GM18499 (cell line): Measurements from ENCODE around the gene CLCN6.

Source experiments
- ATAC-seq: cut with Tn5 transposase; IDR thresholded peaks from one replicate; pipeline ENCODE4 v1.9.1; 2021; ENCODE audit warnings: moderate number of reproducible peaks; ENCODE audit not compliant: insufficient read depth, unreplicated experiment

Gene CLCN6

DNA sequence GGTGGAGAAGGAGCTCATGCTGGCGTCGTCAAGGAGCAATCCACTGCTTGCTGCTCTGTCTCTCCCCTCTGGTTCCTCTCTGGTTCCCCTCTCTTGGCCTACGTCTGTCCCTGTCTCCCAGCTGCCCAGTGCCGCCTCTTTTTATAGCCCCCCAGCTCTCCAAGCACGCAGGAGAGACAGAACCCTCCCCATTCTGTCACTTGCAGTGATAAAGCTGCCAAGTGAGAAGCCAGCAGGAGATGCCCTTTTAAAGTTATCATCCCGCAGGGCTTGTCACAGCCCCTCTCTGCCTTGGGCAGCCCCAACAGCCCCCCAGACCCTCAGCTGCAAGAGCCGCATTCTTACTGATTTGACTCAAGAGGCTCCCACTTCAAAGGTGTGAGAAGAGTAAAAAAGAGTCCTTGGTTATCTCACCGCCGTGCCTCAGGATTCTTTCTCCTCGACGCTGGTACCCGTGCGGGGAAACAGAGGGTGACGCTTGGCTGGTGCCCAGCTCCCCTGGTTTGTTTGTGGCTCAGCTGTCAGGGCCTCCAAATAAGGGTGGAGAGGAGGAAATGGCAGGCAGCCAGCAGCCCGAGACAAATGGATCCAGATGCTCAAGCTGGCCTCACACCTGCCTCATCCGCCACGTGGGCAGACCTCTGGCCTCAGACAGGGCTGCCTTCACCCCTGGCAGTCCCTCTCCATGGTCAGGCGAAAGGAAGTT is 41.8 kb downstream of the CLCN6 start, which contains the start of gene NPPA:
TSS of gene NPPA (minus strand) at position 117 of the 706 bp plus-strand sequence. CDS start at position 18, 99 bp downstream.
- ATAC-seq, result no peak

DNA sequence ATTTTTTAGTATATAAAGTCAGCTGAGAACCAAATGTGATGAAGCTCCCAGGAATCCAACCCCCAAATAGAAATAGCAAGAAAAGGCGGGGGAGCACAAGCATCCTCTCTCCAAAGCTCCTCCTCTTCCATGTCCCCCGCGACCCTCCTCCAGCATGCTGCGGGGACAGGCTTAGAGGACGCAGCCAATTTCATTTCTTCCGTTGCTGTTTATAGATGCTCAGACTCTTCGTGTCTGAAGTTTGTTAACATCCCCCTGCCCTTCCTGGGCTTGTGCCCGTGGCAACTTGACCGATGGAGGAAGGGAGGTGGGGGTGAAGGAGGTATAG is 42.3 kb downstream of the CLCN6 start:
- no peak for ATAC-seq

DNA sequence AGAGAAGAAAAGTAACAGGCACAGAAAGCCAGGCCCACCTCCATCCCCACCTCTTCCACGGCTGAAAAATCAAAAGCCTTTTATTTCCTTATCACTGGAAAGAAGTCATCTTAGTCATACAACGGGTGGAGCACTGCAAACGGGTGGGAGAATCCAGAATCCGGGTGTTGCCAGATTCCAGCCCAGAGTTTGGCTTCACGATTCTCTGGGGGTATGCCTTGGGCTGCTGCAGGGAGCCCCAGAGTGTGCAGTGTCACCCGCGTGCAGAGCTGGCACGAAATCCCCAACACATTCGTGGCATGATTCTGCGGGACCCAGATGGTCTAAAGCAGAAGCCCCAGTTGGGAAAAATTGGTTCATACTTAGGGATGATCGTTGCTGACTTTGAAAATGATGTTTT is 44.2 kb downstream of the CLCN6 start:
- ATAC-seq, result no peak

DNA sequence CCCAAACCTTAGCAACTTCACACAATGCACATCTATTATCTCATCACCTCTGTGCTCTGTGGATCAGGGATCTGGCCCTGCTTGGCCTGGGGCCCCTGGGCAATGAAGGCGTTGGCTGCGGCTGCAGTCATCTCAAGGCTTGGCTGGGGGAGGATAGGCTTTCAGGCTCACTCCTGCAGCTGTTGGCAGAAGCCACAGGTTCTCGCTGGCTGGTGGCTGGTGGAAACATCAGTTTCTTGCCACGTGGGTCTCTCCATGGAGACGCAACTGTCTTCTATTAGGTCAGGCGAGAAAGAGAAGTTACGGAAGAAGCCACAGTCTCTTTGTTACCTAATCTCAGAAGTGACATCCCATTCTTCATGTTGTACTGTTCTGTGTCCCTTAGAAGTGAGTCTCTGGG is 45.2 kb downstream of the CLCN6 start:
- no peak for ATAC-seq

DNA sequence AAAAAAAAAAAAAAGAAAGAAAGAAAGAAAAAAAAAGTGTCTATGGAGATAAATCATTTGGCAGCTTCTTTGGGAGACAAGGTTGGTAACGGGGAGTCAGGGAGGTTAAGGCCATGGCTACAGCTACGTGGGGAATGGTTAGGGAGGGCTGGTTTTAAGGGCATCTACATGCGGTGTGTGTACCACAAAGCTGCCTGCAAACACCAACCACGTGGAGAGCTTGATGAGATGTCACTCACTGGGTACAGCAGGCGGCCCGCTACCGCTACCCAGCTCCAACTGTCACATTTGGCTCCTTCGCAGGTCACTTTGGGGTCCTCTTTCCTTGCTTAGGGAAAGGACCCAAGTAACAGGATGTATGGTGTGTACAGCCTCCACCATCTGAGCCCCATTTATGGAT is 48.5 kb downstream of the CLCN6 start:
- no peak for ATAC-seq

DNA sequence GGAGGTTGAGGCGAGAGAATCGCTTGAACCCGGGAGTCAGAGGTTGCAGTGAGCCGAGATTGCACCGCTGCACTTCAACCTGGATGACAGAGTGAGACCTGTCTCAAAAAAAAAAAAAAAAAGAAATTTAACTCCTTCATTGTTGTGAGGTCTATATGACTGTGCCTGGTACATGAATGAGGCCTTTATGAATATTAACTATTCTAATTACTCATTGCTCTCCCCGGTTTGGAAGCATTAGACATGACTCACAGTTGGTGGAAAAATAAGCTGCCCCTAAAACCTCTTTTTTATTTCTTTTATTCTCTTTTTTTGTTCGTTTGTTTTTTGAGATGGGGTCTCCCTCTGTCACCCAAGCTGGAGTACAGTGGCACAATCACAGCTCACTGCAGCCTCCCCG is 49.4 kb downstream of the CLCN6 start:
- ATAC-seq, result no peak

DNA sequence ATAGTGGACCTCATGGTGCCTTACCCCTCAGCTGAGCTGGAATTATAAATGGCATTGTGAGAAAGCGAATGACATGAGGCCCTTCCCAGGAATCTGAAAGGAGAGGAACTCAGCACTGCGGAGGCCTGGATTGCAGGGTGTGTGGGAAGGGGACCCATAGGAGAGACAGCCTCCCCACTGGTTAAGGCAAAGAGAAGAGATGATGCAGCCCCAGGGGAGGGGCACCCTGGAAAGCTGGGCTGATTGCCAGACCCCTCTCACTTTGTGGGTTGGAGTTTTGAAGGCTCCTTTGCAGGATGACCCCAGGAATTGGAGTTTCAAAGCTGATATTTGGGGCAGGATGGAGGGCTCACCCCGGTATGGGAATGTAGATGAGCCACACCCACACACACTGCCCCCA is 50.7 kb downstream of the CLCN6 start:
- ATAC-seq, result no peak

DNA sequence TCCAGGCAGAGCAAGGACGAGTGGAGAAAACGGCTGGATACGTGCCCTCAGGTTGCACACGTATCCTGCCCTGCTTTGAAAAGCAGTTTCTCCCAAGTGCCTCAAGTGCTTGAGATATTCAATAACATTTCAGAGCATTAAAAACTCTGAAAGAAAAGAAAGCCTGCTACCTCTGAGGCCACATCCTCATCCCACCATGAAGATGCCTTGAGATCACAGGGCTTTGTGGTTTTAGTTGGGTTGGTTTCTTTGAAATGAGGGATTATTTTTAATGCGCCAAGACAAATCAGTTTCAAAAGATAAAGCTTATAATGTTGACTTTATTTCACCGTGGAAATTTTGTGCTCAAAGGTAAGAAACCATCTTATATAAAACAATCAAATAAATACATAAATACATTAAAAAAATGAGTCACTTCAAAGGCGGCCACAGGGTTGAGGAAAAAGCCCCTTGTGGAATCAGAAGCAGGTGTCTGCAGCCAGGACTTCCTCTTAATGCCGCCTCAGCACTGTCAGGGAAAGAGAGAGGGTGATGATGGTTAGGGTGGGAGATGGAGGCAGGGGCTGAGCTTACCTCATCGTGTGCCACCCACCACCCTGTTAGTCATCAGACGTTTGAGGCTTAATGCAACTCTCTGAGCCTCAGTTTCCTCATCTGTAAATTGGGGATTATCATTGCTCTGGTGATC is 51.3 kb downstream of the CLCN6 start:
- ATAC-seq, result no peak

DNA sequence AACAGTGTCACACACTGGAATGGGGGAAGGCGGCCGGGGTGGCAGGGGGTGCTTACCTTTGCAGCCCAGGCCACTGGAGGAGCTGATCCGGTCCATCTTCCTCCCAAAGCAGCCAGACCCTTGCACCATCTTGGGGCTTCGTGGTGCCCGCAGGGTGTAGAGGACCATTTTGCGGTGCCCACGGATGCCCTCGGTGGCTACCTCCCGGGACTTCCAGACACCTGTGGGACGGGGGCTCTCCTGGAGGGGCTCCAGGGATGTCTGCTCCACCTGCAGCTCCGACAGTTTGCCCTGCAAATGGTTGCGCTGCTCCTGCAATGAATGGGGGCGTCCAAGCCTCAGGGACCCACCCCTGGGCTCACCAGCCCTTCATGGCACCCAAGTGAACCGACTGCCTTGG is 52.2 kb downstream of the CLCN6 start:
- ATAC-seq, result no peak

DNA sequence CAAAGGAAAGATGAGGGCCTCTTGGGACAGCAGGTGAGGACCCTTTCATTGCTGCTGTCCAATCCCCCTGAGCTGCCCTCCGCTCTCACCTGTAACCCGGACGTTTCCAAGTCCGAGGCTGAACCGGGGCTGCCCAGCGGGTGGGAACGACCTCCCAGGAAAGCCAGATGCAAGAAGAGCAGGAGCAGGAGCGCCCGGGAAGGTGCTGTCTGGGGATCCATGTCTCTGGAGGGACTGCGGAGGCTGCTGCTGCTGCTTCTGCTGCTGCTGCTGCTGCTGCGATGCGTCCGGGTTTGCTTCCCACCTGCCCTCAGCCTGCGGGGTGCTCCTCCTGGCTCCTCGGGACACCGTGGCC is 52.6 kb downstream of the CLCN6 start, which contains the start of gene NPPB:
TSS of gene NPPB (minus strand) at position 333 of the 355 bp plus-strand sequence. CDS start at position 221, 112 bp downstream.
- no peak for ATAC-seq

DNA sequence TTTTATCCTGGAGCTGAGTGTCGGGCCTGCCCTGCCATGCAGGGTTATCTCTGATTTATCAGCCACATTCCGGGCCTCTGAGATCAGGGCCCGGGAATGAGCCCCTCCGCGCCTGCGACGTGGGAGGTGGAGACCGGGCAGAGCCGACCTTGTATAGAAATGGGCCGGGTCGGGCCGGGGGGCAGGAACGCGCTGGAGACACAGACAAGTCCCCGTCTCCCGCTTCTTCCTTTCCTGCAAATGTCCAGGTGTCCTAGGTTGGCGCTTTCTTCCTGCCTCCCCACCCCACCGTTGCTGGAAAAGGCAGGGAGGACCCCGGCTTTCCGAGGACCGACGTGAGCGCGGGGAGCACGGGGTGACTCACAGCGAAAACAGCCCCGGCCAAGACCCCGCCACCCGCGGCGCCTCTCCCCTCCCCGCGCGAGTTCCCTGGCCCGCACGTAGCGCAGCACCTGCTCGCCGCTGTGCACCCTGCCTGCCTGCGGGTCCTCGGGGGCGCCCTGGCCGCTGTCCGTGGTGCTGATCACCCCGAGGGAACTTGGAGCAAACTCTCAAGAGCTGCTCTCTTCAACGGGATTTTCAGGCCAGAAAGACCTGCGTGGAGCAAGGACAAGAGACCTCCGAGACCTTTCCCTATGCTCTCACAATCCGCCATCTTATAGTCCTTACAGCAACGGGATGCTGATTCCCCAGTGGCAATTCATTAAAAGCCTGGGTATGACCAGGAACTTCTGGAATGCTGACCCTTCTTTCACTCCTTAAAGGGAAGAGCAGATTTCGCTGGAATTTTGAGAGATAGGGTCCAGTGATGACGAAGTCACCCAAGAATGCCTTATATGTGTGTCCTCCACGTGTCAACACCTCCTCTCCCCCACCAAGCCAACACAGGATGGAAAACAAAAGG is 53.2 kb downstream of the CLCN6 start:
- ATAC-seq, result no peak

DNA sequence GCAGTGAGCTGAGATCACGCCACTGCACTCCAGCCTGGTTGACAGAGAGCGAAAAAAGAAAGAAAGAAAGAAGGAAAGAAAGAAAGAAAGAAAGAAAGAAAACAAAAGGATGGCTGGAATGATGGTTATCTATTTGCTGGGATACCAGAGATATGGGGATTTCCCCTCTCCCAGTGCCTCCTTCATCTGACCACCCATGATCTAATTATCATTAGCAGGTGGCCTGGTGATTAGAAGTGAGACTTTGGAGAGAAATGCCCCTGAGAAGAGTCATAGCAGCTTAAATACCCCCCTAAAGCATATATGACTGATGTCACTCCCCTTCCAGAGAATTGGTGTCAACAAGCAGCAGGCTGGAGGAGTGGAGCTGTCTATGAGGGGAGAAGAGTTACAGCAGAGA is 54.1 kb downstream of the CLCN6 start:
- ATAC-seq, result no peak

DNA sequence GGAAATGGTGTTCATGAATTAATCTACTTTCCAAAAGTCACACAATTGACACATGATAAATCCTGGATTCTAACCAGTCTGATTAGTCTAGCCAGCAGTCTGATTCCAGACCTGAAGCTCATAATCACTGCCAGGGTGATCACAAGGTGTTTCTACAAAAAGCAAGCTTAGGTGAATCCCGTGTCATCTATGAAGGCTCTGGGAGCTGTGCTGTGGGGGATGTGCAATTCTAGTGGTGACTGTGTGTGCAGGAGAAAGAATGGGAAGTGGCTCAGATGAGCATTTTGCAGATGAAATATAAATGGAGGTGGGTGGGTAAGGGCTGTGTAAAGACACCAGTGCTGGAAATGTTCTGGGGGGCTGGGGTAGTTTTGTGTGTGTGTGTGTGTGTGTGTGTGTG is 54.6 kb downstream of the CLCN6 start:
- no peak for ATAC-seq

DNA sequence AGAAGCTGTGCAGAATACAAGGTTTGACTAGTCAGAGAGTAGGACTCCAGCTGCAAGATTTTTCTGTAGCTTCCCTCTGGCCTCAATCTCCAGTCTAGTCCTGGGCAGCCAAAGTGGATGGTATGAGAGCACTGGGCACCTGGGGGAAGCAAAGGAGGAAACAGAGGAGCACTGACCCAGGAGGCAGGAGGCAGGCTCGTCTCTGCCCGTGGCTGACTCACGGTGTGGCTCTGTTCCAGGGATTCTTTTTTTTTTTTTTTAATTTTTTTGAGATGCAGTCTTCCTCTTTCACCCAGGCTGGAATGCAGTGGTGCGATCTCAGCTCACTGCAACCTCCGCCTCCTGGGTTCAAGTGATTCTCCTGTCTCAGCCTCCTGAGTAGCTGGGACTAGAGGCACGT is 56.9 kb downstream of the CLCN6 start:
- ATAC-seq, result no peak

DNA sequence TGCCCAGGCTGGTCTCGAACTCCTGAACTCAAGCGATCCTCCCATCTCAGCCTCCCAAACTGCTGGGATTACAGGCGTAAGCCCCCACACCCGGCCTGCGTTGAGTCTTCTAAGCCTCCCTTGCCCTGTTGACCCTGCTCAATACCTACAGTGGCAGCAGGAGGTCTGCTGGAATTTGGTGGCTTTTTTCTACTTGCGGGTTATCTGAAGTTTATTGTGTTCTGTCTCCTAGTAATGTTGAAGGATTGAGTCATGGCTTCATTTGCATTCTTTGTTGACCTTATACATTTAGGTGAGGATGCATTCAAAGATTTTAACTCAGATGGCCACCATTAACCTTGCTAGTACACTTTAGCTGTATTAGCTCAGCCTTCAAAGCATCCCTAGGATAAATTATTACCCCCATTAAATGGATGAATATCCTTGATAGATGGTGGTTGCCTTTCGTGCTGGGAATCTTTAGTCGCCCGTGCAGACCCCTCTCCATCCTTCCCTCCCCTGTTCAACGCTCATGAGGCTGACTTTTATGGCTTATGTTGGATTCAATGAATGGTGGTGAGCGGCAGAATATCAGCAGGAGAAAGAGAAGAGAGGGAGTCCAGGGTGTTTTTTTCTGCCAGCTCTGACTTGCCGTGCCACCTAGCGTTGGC is 62.5 kb downstream of the CLCN6 start:
- no peak for ATAC-seq

DNA sequence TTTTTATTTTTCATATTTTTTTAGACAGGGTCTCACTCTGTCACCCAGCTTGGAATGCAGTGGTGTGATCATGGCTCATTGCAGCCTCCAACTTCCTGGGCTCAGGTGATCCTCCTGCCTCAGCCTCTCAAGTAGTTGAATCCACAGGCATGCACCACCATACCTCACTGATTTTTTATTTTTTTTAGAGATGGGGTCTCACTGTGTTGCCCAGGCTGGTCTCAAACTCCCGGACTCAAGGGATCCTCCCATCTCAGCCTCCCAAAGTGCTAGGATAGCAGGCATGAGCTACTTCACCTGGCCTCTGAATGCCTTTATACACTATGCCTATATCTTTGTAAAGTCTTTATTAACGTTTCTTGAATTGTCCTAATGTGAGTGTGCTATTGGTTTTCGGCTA is 63.1 kb downstream of the CLCN6 start:
- ATAC-seq, result no peak

DNA sequence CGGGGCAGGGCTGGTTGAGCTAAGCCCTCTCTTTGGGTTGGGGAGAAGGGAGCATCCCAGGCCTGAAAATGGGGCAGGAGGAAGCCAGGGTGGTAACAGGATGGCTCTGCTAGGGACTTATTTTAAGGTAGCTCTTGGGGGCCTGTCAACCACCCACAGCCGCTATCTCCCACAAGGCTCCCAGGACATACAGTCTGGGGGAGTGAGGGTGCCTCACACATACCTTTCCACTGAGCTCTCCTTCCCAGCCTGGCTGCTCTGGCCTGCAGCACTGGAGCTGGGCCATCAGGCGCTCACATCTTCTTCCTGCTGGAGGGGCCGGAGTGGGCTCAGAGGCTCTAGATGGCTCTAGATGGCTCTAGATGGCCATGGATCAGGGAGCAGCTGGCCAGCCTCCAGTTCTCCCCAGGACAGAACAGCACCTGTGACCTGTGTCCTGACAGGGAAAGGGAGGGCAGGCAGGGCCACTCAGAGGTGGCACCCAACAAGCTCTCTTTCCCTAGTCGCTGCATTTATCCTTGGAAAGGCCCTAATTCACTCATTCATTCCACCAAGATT is 63.7 kb downstream of the CLCN6 start:
- no peak for ATAC-seq

DNA sequence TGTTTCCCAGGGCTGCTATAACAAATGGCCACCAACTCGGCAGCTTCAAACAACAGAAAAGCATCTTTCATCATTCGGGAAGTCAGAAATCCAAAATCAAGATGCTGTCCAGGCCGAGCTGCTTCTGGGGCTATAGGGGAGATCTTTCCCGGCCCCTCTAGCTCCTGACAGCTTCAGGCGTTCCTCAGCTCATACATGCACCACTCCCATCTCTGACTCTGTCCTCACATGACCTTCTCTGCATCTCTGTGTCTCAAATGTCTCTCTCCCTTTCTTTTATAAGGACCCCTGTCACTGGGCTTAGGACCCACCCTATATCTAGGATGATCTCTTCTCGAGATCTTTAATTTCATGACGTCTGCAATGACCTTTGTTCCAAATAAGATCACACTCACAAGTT is 66.6 kb downstream of the CLCN6 start:
- no peak for ATAC-seq

DNA sequence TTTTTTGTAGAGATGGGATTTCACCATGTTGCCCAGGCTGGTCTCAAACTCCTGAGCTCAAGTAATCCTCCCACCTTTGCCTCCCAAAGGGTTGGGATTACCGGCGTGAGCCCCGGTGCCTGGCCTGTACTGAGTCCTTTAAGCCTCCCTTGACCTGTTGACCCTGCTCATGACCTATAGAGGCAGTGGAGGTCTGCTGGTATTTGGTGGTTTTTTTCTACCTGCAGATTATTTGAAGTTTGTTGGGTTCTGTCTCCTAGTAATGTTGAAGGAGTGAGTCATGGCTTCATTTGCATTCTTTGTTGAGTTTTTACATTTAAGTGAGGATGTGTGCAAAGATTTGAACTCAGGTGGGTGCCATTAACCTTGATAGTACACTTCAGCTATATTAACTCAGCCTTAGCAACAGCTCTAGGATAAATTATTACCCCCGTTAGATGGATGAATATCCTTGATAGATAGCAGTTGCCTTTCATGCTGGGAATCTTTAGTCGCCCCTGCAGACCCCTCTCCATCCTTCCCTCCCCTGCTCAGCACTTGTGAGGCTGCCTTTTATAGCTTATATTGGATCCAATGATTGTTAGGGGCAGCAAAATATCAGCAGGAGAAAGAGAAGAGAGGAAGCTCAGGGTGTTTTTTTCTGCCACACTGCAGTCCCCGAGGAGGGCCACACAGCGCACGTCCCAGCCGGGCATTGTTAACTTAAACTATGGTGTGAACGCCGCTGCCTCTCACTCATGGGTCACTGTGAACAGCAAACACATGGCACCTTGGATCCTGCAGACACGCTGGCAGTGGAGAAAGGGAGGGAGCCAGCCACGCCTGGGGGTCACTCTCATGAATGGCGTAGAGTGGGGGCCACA is 67.6 kb downstream of the CLCN6 start:
- no peak for ATAC-seq

DNA sequence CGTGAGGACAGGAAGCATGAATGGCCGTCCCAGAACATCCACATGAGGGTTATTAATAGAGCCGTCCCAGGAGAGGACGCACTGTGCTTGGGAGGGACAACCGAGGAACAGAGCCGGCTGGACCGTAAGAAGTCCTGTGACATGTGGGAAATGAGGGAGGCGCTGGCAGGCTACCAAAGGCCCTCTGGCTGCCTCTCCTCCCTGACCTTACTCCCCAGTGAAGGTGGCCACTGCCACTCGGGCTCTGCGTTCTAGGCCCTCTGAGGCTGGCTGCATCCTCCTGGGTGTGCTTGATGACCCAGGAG is 68.2 kb downstream of the CLCN6 start:
- ATAC-seq, result no peak
